HG03135 (cell line): ENCODE results near the gene C20orf204.

Source experiments
- ATAC-seq: cut with Tn5 transposase; IDR thresholded peaks from one replicate; pipeline ENCODE4 v1.9.1; 2021; ENCODE audit warnings: mild to moderate bottlenecking, moderate library complexity; ENCODE audit not compliant: unreplicated experiment

Gene C20orf204

DNA sequence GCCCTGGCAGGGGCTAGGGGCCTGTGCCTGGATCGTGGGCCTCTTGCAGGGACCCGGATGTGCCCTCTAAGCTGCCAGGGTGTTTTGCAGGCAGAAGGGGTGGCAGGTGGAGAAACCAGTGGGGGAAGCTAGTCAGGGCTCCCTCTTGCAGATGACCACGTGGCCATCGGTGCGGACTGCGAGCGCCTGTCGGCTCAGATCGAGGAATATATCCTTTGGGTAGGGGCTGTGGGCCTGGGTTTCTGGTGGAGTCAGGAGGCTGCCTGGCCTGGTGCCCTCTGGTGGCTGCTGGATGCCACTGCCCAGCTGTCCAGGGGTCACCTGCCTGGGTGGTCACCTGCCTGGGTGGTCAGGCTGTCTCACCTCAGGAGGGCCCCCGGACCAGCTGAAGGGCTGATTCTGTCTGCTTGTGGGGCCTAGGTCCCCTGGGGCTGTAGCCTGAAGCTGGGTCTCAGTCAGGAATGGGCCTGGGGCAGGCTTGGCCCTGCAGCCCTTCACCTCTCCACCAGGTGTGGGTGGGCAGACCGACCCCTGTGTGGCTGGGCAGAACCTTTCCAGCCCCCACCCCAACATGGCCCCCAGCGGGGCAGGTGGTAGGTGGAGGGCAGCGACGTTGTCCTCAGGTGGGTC is 33.7 kb downstream of the C20orf204 start:
- ATAC-seq: no peak

DNA sequence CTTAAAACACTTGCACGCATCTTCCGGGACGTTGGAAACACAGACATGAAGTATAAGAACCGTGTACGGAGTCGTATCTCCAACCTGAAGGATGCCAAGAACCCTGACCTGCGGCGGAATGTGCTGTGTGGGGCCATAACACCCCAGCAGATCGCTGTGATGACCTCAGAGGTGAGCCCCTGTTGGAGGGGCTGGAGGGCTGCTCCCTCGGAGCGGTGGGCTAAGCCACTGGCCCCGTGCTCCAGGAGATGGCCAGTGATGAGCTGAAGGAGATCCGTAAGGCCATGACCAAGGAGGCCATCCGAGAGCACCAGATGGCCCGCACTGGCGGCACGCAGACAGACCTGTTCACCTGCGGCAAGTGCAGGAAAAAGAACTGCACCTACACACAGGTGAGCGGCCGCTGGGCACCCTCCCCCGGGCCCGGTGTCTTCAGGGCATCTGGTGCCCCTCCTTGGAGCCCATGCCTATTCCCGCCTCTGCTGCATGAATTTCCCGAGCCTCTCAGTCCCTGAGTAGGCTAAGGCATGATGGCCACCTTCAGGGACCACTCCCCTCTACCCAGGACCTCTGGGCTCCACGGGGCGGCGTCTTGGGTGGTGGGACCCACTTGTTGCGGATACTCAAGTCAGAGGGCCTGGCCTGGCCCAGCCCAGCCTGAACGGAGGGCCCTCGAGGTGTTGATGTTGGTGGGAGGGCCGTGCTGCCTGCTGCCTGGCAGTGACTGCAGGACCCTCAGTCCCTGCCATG is 34.4 kb downstream of the C20orf204 start:
- ATAC-seq: no peak

DNA sequence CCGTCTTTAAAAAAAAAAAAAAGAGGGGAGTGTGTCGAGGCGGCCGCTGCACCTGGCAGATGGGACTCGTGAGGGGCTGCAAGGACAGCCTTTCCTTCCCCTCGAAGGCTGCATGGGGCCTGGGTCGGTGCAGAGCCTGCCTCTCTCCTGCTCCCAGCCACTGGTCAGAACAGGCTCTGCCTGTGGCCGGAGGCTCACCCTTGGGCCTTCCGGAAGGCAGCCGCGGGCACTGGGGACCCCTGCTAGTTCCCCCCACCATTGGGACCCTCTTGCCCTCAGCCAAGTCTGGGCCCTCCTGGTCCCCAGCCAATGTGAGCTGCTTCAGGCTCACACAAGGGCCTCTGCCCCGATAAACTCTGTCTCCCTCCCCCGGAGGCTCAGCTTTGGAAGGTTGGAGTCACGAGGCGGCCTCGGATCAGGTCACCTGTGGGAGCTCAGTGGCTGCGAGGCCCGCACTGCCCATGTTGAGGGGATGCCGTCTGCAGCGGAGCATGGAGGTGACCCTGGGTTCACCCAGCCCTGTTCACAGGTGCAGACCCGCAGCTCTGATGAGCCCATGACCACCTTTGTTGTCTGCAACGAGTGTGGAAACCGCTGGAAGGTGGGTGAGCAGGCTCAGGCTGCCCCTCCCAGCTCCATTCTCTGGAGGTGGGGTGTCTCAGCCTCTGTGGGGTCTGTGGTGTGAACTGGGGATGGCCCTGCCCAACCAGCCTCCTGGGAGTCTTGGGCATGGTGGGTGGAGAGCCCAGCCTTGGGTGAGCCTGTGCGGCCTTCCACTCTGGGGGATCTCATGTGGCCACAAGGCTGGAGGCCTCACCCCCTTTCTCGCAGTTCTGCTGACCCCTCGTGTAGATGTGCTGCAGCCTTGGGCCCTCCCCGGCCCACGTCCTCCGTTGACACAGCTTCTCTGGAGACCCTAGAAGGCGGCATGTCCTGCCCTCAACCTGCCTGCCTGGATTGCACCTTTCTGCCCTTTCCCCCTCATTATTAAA is 35.7 kb downstream of the C20orf204 start:
- no peak for ATAC-seq

DNA sequence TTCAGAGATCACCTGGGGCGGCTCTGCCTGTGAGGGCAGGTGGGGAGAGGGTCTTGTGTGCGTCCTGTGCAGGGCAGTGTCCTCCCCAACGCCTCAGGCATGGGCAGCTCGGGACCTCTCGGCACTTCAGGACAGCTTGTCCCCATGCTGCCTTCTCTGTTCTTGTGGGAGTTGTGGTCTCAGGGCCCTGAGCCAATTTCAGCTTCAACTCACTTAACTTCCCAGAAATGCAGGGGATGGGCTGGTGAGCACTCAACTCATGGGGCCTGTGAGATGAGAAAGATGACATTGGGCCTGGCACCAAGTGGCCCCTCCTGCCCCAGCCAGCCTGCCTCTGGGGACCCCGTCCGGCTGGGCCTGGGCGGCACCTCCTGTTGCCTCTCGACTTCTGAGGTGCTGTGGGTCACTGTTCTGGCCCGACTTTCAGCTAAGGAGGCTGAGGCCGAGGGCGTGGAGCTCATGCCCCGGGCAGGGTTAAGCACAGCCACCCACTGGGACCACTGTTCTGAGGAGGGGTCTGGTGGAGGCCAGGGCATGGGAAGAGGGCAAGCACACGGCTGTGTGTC is 36.6 kb downstream of the C20orf204 start:
- no peak for ATAC-seq

DNA sequence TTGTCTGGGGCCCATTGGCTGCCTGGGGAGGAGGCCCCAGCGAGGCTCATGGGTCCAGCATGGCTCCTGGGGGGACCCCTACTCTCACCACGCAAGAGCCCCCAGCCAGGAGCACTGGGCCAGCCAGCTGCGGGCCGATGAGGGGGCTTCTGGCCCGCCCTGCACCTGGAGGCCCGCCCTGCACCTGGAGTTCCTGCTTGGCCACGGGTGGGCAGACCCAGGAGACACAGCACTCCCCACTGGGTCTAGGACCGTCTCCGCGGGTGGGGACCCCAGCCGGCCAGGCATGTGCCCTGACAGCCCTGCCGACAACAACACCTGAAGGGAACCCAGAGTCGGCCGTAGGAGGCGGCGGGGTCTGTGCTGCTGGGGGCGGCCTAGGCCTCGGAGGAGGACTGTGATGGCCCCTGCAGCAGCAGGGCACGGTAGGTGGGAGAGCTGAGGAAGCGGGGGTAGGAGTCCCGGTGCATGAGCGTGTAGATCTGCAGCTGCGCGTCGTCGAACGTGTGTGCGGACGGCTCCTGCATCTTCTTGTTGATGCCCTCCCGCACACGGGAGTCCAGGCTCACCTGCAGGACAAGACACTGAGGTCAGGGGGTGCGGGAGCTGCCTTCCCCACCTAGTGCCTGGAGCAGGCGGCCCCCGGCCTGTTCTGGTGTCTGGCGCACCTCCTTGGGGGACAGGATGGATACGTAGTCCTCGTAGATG is 37.6 kb downstream of the C20orf204 start:
- ATAC-seq: no peak

DNA sequence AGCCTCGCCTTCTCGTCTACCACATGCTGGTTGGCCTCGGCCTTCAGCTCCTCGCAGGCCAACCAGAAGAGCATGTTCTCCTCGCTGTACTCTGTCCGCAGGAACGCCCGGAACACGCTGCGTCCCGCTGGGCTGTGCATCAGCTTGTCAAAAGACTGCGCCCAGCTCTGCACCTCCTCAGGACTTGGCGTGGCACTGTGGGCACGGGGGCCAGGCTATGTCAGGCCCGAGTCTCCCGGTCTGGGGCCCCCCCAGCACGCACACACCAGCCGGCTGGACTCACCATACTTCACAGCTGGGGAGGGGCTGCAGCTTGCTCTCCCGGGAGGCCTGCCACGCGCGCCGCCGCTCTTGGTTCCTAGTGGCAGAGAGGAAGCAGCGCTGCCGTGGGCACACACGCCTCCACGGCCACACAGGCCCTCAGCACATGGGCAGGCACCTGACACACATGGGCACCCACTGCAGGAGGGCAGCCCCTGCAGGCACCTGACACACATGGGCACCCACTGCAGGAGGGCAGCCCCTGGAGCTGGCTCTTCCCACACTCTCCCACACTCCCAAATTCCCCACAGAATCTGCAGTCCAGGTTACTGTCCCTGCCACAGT is 38.3 kb downstream of the C20orf204 start:
- ATAC-seq: no peak

DNA sequence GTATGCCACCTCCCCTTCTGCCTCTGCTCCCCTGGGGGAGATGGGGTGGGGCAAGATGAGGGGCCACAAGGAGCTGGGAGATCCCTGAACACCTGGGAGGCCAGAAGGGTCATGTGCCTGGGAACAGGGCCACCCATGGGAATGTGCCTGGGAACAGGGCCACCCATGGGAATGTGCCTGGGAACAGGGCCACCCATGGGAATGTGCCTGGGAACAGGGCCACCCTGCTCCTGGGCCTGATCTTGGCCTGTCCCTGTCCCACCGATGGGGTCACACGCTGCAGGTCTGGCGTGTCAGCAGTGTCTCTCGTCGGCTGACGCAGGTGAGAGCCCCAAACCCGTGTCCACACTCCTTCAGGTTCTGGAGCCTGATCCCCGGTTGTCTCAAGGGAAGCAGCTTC is 39.0 kb downstream of the C20orf204 start:
- ATAC-seq: no peak

DNA sequence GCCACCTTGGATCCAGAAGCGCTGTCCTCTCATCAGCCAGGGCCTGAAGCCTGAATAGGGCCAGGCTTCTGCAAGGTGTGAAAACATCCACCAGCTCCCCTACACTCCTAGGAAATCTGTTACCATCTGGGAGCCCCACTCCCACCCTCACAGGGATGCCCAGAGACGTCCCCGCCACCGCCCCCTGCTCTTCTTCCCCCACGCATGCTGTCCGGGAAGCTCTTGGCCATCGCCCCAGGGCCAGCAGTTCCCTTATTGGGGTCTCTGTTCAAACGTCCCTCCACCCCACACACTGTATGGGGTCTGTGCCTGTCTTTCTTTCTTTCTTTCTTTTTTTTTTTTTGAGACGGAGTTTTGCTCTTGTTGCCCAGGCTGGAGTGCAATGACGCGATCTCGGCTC is 39.6 kb downstream of the C20orf204 start:
- ATAC-seq: no peak

DNA sequence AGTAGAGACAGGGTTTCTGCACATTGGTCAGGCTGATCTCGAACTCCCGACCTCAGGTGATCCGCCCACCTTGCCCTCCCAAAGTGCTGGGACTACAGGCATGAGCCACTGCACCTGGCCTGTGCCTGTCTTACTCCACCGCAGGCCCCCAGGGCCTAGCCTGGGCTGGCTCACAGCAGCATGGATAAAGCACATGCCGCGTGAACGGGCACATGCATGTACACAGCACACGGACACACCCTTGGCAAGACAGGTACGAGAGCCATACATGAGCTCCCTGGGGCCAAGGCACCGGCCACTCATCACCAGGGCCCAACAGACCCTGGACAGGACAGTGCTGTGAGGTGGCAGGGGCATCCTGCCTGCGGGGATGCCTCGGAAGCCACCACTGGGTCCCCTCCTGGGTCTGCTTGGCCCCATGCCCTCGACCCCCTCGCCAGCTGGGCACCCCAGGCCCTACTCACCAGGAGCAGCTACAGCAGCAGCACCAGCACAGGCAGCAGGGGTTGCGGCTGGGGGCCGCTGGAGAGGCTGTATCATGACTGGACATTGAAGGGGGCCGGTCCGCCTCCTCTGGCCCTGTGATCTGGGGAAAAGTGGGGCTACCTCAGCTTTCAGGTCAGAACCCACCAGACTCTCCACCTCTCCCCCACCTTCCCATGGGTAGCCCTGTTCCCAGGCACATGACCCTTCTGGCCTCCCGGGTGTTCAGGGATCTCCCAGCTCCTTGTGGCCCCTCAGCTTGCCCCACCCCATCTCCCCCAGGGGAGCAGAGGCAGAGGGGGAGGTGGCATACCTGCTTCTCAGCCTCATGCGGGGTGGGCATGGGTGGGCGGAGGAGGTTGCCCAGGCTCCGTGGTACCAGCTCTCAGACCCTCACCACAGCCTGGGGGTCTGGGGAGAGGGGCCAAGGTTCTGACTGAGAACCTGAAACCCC is 40.3 kb downstream of the C20orf204 start:
- ATAC-seq: no peak

DNA sequence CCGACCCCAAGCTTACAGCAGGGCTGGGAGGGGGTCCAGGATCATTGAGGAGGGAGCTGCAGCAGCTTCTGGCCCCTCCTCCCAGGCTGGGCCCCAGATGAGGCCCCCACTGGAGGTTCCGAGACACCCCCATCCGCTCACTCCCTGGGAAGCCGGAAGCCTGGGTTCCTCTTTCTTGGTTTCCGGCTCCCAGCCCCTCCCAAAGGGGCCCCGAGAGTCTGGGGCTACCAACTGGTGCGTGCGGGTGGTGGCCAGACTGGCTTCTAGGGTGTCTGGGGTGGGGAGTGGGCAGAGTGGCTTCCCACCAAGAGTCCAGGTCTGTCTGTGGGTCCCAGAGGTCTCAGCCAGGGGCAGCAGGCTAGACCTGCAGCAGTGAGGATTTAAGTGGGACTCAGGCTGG is 41.1 kb downstream of the C20orf204 start:
- ATAC-seq: no peak

DNA sequence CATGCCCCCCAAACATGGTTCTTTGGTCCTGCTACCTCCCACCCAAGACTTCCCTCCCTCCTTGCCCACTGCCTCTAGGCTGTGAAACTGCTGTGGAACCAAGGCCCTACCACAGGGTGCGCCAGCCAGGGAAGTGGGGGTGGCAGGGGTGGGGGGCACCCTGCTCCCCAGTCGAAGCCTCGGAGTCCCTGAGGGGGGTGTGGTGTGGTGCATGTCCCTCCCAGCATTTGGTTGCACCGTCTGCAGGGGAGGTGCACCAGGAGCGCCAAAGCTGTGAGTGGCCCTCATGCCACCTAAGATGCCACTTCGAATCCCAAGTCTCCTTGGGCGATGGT is 41.5 kb downstream of the C20orf204 start:
- no peak for ATAC-seq

DNA sequence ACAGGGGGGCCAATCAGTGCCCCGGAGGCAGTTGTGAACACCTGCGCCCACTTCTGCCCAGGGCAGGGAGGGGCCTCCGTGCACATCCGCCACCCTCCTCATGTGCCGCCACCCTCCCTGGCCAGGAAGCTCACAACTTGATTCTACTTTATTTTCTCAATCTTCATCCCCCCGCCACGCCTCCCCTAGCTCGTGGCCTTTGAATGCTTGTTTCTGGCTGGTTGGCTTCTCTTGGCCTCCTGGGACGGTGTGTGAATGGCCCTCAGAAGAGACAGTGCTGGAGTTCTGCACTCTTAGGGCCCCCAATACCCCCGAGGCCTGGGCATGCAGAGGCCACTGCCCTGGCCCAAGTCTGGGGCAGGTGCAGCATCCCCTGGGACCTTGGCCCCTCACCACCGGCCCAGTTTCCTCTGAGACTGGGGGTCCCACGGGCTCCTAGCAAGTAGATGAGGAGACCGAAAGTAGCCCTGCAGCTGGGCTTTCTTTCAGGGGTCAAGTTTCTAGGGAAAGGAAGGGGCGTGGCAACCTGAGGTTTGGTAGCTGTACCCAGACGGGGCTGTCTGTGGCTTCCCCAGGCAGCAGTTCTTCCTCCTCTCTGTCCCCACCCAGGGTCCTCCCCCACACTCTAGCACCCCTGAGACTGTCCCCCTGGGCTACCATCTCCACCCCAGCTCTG is 42.0 kb downstream of the C20orf204 start:
- ATAC-seq: no peak

DNA sequence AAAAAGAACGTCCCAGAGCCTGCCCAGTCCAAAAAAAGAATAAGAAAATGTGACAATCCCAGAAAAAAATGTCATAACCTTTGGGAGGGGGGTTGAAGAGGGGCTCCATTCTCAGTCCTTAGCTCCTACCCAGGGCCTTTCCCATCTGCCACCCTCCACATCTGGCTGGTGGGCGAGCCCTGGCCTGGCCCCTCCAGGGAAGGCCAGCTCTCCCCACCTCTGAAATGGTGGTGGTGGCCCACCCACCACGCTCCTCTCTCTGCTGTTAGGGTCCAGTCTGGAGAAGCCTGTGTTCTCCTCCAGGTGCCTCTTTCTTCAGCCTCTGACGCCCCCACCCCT is 42.9 kb downstream of the C20orf204 start:
- no peak for ATAC-seq

DNA sequence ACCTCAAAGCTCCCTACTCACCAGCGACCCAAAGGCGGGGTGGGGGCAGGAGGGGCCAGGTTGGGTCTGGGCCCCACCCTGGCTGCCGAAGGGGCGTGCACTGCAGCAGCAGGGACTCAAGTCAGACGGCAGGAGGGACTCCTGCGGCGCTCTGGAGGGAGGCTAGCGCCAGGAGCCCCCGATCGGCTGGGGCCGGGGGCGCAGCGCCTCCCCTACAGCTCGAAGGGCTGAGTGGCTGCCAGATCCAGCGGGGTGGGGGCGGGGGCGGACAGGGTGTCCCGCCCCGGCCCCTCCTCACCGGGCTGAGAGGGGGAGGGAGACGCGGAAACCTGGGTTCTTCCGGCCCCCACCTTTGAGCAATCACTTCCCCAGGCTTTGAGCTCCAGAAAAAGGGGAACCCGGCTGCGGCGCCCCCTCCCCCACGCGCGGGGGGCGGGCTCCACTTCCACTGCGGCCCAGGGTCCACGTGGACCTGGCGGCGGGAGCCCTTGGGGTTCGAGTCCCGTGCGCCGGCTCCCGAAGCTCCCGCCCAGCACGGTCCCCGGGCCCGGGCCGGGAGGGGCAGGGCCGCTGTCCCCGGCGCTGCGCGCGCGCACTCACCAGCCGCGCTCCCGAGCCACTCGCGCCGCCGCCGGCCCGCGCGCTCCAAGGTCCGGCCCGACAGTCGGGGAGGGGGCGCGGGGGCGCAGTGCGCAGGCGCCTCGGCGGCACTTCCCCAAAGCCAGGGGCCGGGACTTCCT is 43.5 kb downstream of the C20orf204 start, which contains the start of gene RGS19:
Gene RGS19, minus strand, starts transcription at position 246 of the 740 bp plus-strand sequence. CDS start 2,632 bp downstream, outside the sequence.
- ATAC-seq: peak; percentile 31

DNA sequence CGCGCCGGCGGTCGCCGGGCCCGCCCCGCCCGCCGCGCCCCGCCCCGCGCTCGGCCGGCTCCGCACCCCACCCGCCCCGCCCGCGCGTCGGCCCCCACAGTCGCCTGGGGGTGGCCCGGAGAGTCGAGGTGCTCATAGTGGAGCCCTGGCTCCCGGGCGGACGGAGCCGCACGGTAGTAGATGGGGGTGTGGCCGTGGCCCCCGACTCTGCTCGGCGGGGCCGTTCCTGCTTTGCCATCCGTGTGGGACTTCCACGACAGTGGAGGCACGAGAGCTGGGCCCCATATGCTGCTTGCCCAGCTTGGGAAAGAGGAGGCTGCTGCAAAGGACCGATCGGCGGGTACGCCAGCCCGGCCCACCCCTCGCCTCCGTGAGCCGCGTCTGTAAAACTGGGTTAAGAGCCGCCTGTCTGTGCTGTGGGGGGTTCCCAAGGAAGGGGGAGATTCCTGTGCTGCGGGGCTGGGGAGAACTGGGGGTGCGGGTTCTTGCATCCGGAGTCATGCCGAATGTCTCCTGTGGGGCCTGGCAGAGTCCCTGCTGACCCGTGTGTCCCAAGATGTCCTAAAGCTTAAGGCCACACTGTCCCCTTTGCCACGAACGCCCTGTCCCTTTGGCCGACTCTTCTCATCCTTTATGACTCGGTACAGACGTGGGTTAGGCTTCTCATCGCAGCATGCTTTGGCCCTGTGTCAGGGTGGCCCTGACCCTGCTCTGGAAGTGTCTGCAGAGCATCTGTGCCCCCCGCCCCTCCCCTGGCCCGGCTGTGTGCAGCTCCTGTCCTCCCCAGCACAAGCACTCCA is 44.2 kb downstream of the C20orf204 start, which contains the start of gene OPRL1:
Gene OPRL1, plus strand, starts transcription at position 70 of the 800 bp plus-strand sequence. CDS start 12,639 bp downstream, outside the sequence.
- ATAC-seq: no peak

DNA sequence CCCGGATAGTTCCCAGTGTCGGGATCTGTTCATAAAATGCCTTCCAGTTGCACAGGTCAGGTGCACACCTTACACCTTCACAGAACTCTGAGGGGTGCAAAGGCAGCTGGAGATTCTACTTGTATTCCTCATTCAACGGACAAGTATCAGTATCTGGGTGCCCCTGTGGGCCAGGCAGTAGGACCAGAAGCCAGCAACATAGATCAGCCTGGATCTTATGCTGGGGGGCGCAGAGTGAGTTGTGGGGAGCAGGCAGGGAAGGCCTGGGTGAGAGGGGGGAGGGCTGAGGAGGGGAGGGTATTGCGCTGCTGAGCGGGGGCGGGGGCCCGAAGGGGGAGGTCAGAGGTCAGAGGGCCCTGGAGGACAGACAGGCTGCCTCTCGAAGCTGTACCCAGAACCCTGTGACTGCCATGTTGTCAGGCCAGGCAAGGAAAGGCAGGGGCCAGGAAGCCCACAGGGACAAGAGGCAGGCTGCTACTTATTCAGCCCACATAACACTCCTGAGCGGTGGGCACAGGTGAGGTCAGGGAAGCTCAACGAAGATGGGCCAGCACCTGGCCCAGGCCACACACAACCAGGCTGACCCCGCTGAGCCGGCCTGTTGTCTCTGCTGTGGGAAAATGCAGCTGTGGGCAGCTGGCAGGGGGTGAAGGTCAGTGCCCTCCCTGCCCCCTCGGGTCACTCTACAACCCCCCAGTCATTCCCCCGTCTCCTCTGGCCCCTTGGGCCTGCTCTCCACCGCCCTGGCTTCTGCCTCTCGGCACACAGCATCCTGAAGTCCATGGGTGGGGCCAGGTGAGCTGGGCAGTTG is 45.0 kb downstream of the C20orf204 start:
- no peak for ATAC-seq
